Skeletal muscle tissue (tissue), 4 donors: ENCODE results near the gene HDAC4. TPM values are rescaled to one million over a fixed set of nuclear protein-coding genes. Genes with fewer than 3 reads are reported as not detected.
"Not testable (repeated sequence)": the region's sequence is repeated elsewhere in the genome, so short reads cannot be mapped to it uniquely, and the experiment has no call there.

Experiments used
- H3K27ac ChIP-seq: one replicate; pipeline ENCODE4 v1.7.0; 2013; ENCODE audit warnings: mild to moderate bottlenecking, low read depth, low read length, inconsistent platforms
- H3K27me3 ChIP-seq, 3 donors: one replicate each; pipeline ENCODE4 v1.7.0; 2013; ENCODE audit warnings: low read length in 3 of 3; ENCODE audit not compliant: control insufficient read depth in 3 of 3, insufficient read depth in 3 of 3
- H3K36me3 ChIP-seq, 3 donors: one replicate each; pipeline ENCODE4 v1.7.0; 2013; ENCODE audit warnings: low read length in 3 of 3; ENCODE audit not compliant: control insufficient read depth in 3 of 3, insufficient read depth in 3 of 3
- H3K4me1 ChIP-seq, 3 donors: one replicate each; pipeline ENCODE4 v1.7.0; 2013; ENCODE audit warnings: low read length in 3 of 3, mild to moderate bottlenecking in 3 of 3; ENCODE audit not compliant: control insufficient read depth in 3 of 3, insufficient read depth in 3 of 3
- H3K4me3 ChIP-seq, 3 donors: one replicate each; pipeline ENCODE4 v1.7.0; 2013; ENCODE audit warnings: low read length in 3 of 3
- H3K9ac ChIP-seq, 3 donors: one replicate each; pipeline ENCODE4 v1.7.0; 2013; ENCODE audit warnings: low read length in 3 of 3, mild to moderate bottlenecking in 3 of 3, moderate library complexity in 2 of 3, low read depth in 1 of 3
- H3K9me3 ChIP-seq, 3 donors: one replicate each; pipeline ENCODE4 v1.7.0; 2013; ENCODE audit warnings: low read length in 3 of 3; ENCODE audit not compliant: control insufficient read depth in 3 of 3
- total RNA-seq: library from RNA; depleted of rRNA; stranded (reverse); fragments of >200 nt; gene quantifications from one replicate; pipeline ENCODE4 v1.2.3, GENCODE V29; 2014
- donor health status: Osteomylitis.

The HDAC4 gene
- total RNA-seq, result 23.5 TPM

- H3K4me1 ChIP-seq, result peaks cover 7 to 26% (median 19%) of the 10 kb centered on the region in 3 donors
- peak within 1 kb of the TSS; percentile 99 for H3K27ac ChIP-seq
- H3K9me3 ChIP-seq, result no peaks in the 10 kb centered on the region
- H3K27me3 ChIP-seq, result no peaks in the 10 kb centered on the region
- H3K9ac ChIP-seq, result peak within 1 kb of the TSS; percentile 97 to 100 (median 100)
- no peaks in the 10 kb centered on the region for H3K36me3 ChIP-seq
- peak within 1 kb of the TSS; percentile 83 to 98 (median 89) for H3K4me3 ChIP-seq
Observed at GRCh38 chr2:239400596-239401066, at the start of gene HDAC4. HDAC4 (minus strand) TSS chr2:239401020; CDS start chr2:239352699, 48,321 bp downstream.

- H3K36me3 ChIP-seq, H3K27me3 ChIP-seq, H3K9me3 ChIP-seq: not testable (repeated sequence)
Observed at GRCh38 chr2:239449468-239449867, 48.6 kb upstream of the HDAC4 start.

GRCh38 chr2:239445771-239446524, 45.1 kb upstream of the HDAC4 start:
- H3K27ac ChIP-seq, result no peak overlapping the region
- peaks cover 1 to 17% (median 7%) of the 10 kb centered on the region in 3 donors for H3K27me3 ChIP-seq
- H3K4me3 ChIP-seq, result no peak overlapping the region

More at GRCh38 chr2:239449468-239449867, 48.6 kb upstream of the HDAC4 start:
- H3K4me3 ChIP-seq, H3K27ac ChIP-seq, H3K9ac ChIP-seq, H3K4me1 ChIP-seq: not testable (repeated sequence)

GRCh38 chr2:239444626-239445577, 44.1 kb upstream of the HDAC4 start:
- Histone ChIP-seq H3K36me3 (no peaks in the 10 kb centered on the region), H3K9ac (no peak overlapping the region), H3K4me1 (peaks cover 8 to 15% (median 8%) of the 10 kb centered on the region in 3 donors), H3K9me3 (peaks cover 0 to 2% (median 0%) of the 10 kb centered on the region in 3 donors), H3K4me3 (no peak overlapping the region), H3K27me3 (peaks cover 6 to 28% (median 16%) of the 10 kb centered on the region in 3 donors), H3K27ac (no peak overlapping the region)

More at GRCh38 chr2:239445771-239446524, 45.1 kb upstream of the HDAC4 start:
- H3K9ac ChIP-seq, result no peak overlapping the region
- peaks cover 3 to 10% (median 5%) of the 10 kb centered on the region in 3 donors for H3K4me1 ChIP-seq
- H3K9me3 ChIP-seq, result peaks cover 0 to 2% (median 0%) of the 10 kb centered on the region in 3 donors
- no peaks in the 10 kb centered on the region for H3K36me3 ChIP-seq

- H3K27ac ChIP-seq, result no peak overlapping the region
- no peak overlapping the region for H3K9ac ChIP-seq
- H3K27me3 ChIP-seq, result peaks cover 6 to 35% (median 22%) of the 10 kb centered on the region in 3 donors
Observed at GRCh38 chr2:239443666-239444567, 43.1 kb upstream of the HDAC4 start.

GRCh38 chr2:239443102-239443620, 42.3 kb upstream of the HDAC4 start:
- Histone ChIP-seq H3K4me1 (peaks cover 13 to 21% (median 14%) of the 10 kb centered on the region in 3 donors), H3K27me3 (peaks cover 6 to 35% (median 22%) of the 10 kb centered on the region in 3 donors), H3K9me3 (peaks cover 0 to 2% (median 0%) of the 10 kb centered on the region in 3 donors), H3K9ac (no peak overlapping the region), H3K36me3 (no peaks in the 10 kb centered on the region), H3K4me3 (no peak overlapping the region), H3K27ac (no peak overlapping the region)

More at GRCh38 chr2:239443666-239444567, 43.1 kb upstream of the HDAC4 start:
- Histone ChIP-seq H3K4me1 (peaks cover 13 to 21% (median 14%) of the 10 kb centered on the region in 3 donors), H3K9me3 (peaks cover 0 to 2% (median 0%) of the 10 kb centered on the region in 3 donors), H3K36me3 (no peaks in the 10 kb centered on the region), H3K4me3 (no peak overlapping the region)

- Histone ChIP-seq H3K4me3 (no peak overlapping the region), H3K4me1 (peaks cover 13 to 21% (median 14%) of the 10 kb centered on the region in 3 donors), H3K9ac (no peak overlapping the region), H3K9me3 (peaks cover 0 to 2% (median 0%) of the 10 kb centered on the region in 3 donors), H3K36me3 (no peaks in the 10 kb centered on the region), H3K27me3 (peaks cover 6 to 35% (median 22%) of the 10 kb centered on the region in 3 donors), H3K27ac (no peak overlapping the region)
Observed at GRCh38 chr2:239442192-239442591, 41.4 kb upstream of the HDAC4 start.

GRCh38 chr2:239441261-239442078, 40.6 kb upstream of the HDAC4 start:
- Histone ChIP-seq H3K9ac (no peak overlapping the region), H3K27me3 (peaks cover 6 to 35% (median 22%) of the 10 kb centered on the region in 3 donors), H3K27ac (no peak overlapping the region), H3K9me3 (peaks cover 0 to 2% (median 0%) of the 10 kb centered on the region in 3 donors), H3K4me1 (peaks cover 13 to 21% (median 14%) of the 10 kb centered on the region in 3 donors), H3K4me3 (peak overlapping the region in 1 of 3 donors; percentile 14), H3K36me3 (no peaks in the 10 kb centered on the region)
